Brain microvascular endothelial cell (primary cell): ENCODE data around the gene COX7A2L.
"Not testable (repeated sequence)": the region's sequence is repeated elsewhere in the genome, so short reads cannot be mapped to it uniquely, and the experiment has no call there.

Source experiments
- DNase-seq: peaks from one replicate; pipeline ENCODE4 v3.0.0-alpha.2; 2020
- H3K27ac ChIP-seq: fragments of 250-450 bp; sonication (Bioruptor Pico); 2 replicates; pipeline ENCODE4 v1.5.1; 2020; ENCODE audit warnings: mild to moderate bottlenecking, moderate library complexity
- H3K27me3 ChIP-seq: fragments of 250-450 bp; sonication (Bioruptor Pico); replicated peaks from 2 replicates; pipeline ENCODE4 v1.5.1; 2020; ENCODE audit warnings: mild to moderate bottlenecking
- H3K36me3 ChIP-seq: fragments of 250-450 bp; sonication (Bioruptor Pico); replicated peaks from 2 replicates; pipeline ENCODE4 v1.5.1; 2020; ENCODE audit warnings: mild to moderate bottlenecking
- H3K4me3 ChIP-seq: 2 replicates; pipeline ENCODE4 v1.5.1; 2011; ENCODE audit warnings: low read depth, mild to moderate bottlenecking, control low read depth, low read length, moderate library complexity
- in situ Hi-C: cut with HindIII; loops from 2 replicates; pipeline ENCODE4 v1.10.0; 2017; ENCODE audit warnings: low sequenced_read_pairs, low pct_ligation_motif_present
- TF ChIP-seq, protein P1 (sequence below): IDR thresholded peaks from 2 replicates; pipeline ENCODE4 v1.5.1; 2011; ENCODE audit warnings: low read depth, mild to moderate bottlenecking, moderate library complexity, low read length, control low read depth, inconsistent platforms; ENCODE audit errors: missing control alignments

COX7A2L gene

DNA sequence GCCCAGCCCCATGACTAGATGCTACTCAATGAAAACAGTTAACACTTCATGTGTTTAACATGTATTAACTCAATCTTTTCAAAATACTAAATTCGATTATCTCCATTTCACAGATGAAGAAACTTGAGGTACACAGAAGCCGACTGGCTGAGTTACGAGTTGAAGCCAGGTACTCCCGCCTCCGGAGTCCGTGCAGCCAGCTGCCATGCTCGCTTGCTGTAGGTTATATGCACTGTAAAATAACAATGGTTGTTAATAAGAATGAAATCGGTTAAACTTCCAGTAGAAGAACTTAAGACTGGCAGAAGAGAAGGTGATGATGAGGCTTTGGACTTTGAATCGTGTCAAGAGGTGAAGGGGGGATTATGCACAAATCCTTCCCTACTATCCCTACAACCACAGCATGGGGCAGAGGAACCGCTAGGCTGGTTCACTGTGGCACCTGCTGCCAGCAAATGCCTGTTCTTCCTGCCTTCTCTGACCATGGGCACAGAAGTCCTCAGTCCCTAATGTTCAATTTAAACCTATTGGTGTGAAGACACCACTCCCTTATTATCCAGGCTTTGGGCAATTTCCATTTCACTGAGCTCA lies 25.4 kb downstream of the COX7A2L start:
- DNase-seq = no peak
- TF ChIP-seq, protein P1, sequence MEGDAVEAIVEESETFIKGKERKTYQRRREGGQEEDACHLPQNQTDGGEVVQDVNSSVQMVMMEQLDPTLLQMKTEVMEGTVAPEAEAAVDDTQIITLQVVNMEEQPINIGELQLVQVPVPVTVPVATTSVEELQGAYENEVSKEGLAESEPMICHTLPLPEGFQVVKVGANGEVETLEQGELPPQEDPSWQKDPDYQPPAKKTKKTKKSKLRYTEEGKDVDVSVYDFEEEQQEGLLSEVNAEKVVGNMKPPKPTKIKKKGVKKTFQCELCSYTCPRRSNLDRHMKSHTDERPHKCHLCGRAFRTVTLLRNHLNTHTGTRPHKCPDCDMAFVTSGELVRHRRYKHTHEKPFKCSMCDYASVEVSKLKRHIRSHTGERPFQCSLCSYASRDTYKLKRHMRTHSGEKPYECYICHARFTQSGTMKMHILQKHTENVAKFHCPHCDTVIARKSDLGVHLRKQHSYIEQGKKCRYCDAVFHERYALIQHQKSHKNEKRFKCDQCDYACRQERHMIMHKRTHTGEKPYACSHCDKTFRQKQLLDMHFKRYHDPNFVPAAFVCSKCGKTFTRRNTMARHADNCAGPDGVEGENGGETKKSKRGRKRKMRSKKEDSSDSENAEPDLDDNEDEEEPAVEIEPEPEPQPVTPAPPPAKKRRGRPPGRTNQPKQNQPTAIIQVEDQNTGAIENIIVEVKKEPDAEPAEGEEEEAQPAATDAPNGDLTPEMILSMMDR = no peak
- Histone ChIP-seq H3K36me3 (peaks cover 25% of the 10 kb centered on the region), H3K4me3 (no peak overlapping the region), H3K27me3 (no peaks in the 10 kb centered on the region), H3K27ac (no peak overlapping the region)
- in situ Hi-C loops = no loop called here

DNA sequence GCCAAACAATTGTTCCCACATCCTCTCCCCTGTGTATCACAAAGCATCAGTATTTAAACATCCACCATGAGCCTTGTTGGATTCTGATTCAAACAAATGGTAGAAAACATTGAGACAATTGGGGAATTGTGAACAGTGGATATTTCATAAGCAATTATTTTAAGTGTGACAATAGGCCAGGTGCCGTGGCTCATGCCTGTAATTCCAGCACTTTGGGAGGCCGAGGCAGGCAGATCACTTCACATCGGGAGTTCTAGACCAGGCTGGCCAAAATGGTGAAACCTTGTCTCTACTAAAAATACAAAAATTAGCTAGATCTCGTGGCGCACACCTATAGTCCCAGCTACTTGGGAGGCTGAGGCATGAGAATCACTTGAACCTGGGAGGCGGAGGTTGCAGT lies 26.2 kb downstream of the COX7A2L start:
- H3K27ac ChIP-seq, H3K27me3 ChIP-seq, in situ Hi-C loops, H3K4me3 ChIP-seq, DNase-seq: not testable (repeated sequence)
- H3K36me3 ChIP-seq = peaks cover 24% of the 10 kb centered on the region

DNA sequence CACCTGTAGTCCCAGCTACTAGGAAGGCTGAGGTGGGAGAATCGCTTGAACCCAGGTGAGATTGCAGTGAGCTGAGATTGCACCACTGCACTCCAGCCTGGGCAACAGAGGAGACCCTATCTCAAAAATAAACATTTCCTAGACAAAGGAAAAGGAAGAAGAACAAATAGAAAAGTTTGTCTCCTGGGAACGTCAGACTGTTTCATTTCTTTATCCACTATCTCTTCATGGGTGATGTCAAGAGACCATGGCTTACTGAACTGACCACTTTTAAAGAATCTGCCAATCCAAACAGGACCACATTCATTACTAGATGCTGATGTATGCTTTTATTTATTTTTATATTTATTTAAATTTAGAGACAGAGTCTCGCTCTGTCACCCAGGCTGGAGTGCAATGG lies 26.8 kb downstream of the COX7A2L start:
- Histone ChIP-seq H3K36me3 (peaks cover 28% of the 10 kb centered on the region), H3K27me3 (no peaks in the 10 kb centered on the region), H3K27ac (no peak overlapping the region), H3K4me3 (no peak overlapping the region)
- DNase-seq = no peak
- in situ Hi-C loops = no loop called here
- TF ChIP-seq, protein P1 = no peak

DNA sequence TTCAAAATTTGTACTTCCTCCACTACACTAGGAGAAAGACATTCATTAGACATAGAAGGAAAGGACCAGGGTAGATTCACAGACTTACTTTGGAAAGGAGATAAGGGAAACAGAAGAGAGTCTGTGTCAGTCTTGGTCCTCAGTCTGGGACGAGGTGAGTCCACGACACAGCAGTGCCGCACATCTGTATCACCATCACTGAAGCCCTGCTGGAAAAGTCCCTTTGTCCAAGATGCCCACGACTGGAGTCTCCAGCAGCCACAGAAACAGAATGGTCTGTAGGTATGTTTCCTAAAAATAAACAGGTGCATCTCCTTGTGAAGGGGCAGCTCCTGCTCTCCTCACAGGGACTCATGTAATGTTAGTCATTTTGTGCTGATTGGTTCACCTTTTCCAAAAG lies 27.4 kb downstream of the COX7A2L start:
- in situ Hi-C loops = no loop called here
- no peak for DNase-seq
- Histone ChIP-seq H3K27ac (no peak overlapping the region), H3K27me3 (no peaks in the 10 kb centered on the region), H3K36me3 (peaks cover 31% of the 10 kb centered on the region), H3K4me3 (no peak overlapping the region)
- TF ChIP-seq, protein P1 = no peak

DNA sequence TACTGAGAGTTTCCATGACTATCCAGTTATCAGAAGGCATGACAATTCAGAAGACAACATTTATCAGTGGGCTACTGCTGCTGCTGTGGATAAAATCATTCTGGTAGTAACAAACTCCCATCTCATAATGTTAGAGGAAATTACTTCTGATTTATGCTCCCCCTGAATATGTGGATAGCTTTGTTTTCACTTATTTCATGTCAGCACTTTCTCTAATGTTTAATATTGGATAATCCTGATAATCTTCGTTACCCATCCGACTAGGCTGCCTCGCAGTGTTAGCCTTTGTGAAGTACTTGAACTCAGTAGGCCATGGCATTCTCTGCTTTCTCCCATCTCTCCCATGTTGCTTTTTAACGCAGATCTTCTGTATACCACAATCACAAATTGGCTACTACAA lies 28.4 kb downstream of the COX7A2L start:
- peaks cover 25% of the 10 kb centered on the region for H3K36me3 ChIP-seq
- H3K27ac ChIP-seq = no peak overlapping the region
- in situ Hi-C loops = no loop called here
- DNase-seq = no peak
- no peaks in the 10 kb centered on the region for H3K27me3 ChIP-seq
- TF ChIP-seq, protein P1 = no peak
- no peak overlapping the region for H3K4me3 ChIP-seq

DNA sequence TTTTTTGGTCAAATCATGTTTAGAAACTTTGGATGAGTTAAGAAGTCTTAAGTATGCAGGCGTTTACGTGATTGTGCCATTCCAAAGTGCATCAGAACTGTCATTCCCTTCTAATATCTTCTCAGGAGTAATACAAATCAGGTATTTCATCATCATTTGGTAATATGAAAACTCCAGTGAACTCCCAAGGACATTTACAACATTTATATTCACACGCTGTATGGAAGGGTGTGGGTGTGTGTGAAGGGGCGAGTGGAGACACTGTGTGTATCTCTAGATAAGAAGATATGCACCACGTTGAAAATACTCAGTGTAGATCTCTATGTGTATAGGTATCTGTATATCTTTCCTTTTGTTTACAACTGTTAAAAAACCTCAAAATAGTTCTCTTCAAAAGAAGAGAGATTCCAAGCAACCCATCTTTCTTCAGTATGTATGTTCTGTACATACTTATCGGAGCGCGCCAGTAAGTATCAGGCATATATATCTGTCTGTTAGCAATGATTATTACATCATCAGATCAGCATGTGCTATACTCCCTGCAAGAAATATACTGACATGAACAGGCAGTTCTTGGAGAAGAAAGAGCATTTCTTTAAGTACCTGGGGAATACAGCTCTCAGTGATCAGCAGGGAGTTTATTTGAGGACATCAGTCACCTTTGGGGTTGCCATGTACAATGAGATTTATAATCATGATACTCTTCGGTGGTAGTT lies 29.3 kb downstream of the COX7A2L start:
- H3K27me3 ChIP-seq = no peaks in the 10 kb centered on the region
- no peak overlapping the region for H3K4me3 ChIP-seq
- peaks cover 25% of the 10 kb centered on the region for H3K36me3 ChIP-seq
- DNase-seq = no peak
- TF ChIP-seq, protein P1 = no peak
- H3K27ac ChIP-seq = no peak overlapping the region
- in situ Hi-C loops = no loop called here
